Measurements from ENCODE around the gene CRELD1. TPM values are rescaled to one million over a fixed set of nuclear protein-coding genes. Genes with fewer than 3 reads are reported as not detected.

CRELD1 gene
- total and polyA plus RNA-seq, 2 of the 13 experiments (the other 11 are each of a cell fraction or from before 2014, with no cell fraction given), result 27.1 to 61.9 TPM

DNA sequence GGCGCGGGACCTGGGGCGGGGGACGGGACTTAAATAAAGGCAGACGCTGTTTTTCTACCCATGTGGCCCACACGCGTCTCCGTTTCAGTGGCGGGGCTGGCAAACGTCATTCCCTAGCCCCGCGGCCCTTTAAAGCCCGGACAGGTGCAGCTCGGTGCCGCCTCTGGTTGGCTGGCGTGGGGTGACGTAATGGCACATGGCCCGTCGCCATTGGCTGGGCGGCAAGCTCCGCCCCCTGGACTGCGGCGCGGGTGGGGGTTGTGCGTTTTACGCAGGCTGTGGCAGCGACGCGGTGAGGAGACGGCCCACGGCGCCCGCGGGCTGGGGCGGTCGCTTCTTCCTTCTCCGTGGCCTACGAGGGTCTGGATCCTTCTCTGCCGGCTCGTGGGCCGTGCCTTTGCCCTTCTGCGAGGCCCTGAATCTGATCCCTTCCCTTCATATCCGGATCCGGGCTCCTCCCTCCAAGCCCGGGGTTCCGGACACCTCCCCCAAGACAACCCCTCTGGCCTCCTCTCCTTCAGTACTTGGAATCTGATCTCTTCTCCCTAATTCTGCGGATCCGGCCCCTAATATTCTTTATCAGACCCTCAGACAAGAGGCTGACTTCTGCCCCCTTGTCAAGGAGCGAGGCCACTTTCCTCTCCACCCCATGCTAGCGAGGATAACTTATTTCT, at the start of gene CRELD1 (continued):
- TF ChIP-seq HMG20A (CRISPR knock-in tag; IDR thresholded peaks at IDR 0.05; ENCODE audit: borderline replicate concordance) (no peak), ZNF883 (CRISPR knock-in tag; IDR thresholded peaks at IDR 0.05; ENCODE audit: not compliant biosample characterization) (no peak), CCDC6 (CRISPR knock-in tag; IDR thresholded peaks at IDR 0.05) (peak; percentile 65; the same call in 1 of the 2 replicates), MLXIP (CRISPR knock-in tag; IDR thresholded peaks at IDR 0.05; ENCODE audit: borderline replicate concordance) (peak; percentile 17; the same call in 1 of the 2 replicates), ZNF251 (CRISPR knock-in tag; IDR thresholded peaks at IDR 0.05) (0 out of 2 replicates have a peak, but pooled peaks have one; percentile 59), ZNF768 (CRISPR knock-in tag; IDR thresholded peaks at IDR 0.05) (0 out of 2 replicates have a peak, but pooled peaks have one; percentile 29), BRD4 (CRISPR knock-in tag; IDR thresholded peaks at IDR 0.05) (peak; percentile 37; the same call in 1 of the 2 replicates), XBP1 (CRISPR knock-in tag; IDR thresholded peaks at IDR 0.05) (0 out of 2 replicates have a peak, but pooled peaks have one; percentile 44), PPARG (CRISPR knock-in tag; conservative IDR thresholded peaks at IDR 0.05) (0 out of 2 replicates have a peak, but pooled peaks have one; percentile 45), ZFP91 (CRISPR knock-in tag; IDR thresholded peaks at IDR 0.05; ENCODE audit: borderline replicate concordance) (peak; percentile 99), ZNF138 (CRISPR knock-in tag; IDR thresholded peaks at IDR 0.05; ENCODE audit: low read depth) (no peak), TGIF2 (CRISPR knock-in tag; IDR thresholded peaks at IDR 0.05) (no peak), ZFP62 (CRISPR knock-in tag; IDR thresholded peaks at IDR 0.05) (no peak), ZNF276 (CRISPR knock-in tag; IDR thresholded peaks at IDR 0.05; ENCODE audit: low read depth) (no peak), NFKBIZ (CRISPR knock-in tag; IDR thresholded peaks at IDR 0.05) (no peak), ZNF34 (CRISPR knock-in tag; IDR thresholded peaks at IDR 0.05; ENCODE audit: borderline replicate concordance) (no peak), KLF11 (CRISPR knock-in tag; IDR thresholded peaks at IDR 0.05) (peak; percentile 71; the same call in 1 of the 2 replicates), AHDC1 (CRISPR knock-in tag; IDR thresholded peaks at IDR 0.05; ENCODE audit: borderline replicate concordance) (no peak)
